WTC11 (cell line): ENCODE measurements around the gene RFX7. TPM values are rescaled to one million over a fixed set of nuclear protein-coding genes. Genes with fewer than 3 reads are reported as not detected.

Experiments used
- ATAC-seq: fragments of 200-7000 bp; cut with Tn5 transposase; 2 replicates; pipeline ENCODE4 v1.10.0; 2021; ENCODE audit warnings: mild to moderate bottlenecking, moderate library complexity
- CTCF ChIA-PET: fragments of 300-600 bp; sonication (Branson Sonifier 250); formaldehyde crosslinking; loops from one replicate; lab custom pipeline; 2021; ENCODE audit warnings: antibody characterized with exemption; lab: Charles Lee
- POLR2A ChIA-PET: fragments of 350-600 bp; sonication (Branson Sonifier 250); formaldehyde crosslinking; loops from one replicate; lab custom pipeline; 2021; ENCODE audit warnings: antibody characterized with exemption; lab: Charles Lee
- DNase-seq: peaks from one replicate; pipeline ENCODE4 v3.0.0; 2021; ENCODE audit warnings: low spot score
- H3K27ac Mint-ChIP-seq: 2 replicates; pipeline ENCODE4 v1.8.0; 2021; ENCODE audit warnings: mixed read lengths
- H3K27me3 Mint-ChIP-seq: 2 replicates; pipeline ENCODE4 v1.8.0; 2021; ENCODE audit warnings: low read depth, mild to moderate bottlenecking, moderate library complexity, mixed read lengths
- H3K36me3 Mint-ChIP-seq: 2 replicates; pipeline ENCODE4 v1.8.0; 2021; ENCODE audit warnings: mixed read lengths
- H3K4me1 Mint-ChIP-seq: 2 replicates; pipeline ENCODE4 v1.8.0; 2022; ENCODE audit warnings: mixed read lengths
- H3K4me3 Mint-ChIP-seq: 2 replicates; pipeline ENCODE4 v1.8.0; 2021; ENCODE audit warnings: mild to moderate bottlenecking, moderate library complexity, mixed read lengths
- H3K9me3 Mint-ChIP-seq: 2 replicates; pipeline ENCODE4 v1.8.0; 2021; ENCODE audit warnings: mixed read lengths
- ARID4B ChIP-seq: sonication (generic); formaldehyde crosslinking; IDR thresholded peaks from 2 replicates; pipeline ENCODE4 v1.8.0; 2023; ENCODE audit warnings: missing genetic modification reagents, mild to moderate bottlenecking, borderline replicate concordance
- CDX4 ChIP-seq: fragments of 250-450 bp; sonication (Bioruptor Pico); IDR thresholded peaks from 2 replicates; pipeline ENCODE4 v1.9.0; 2021; ENCODE audit warnings: moderate library complexity, mild to moderate bottlenecking, inconsistent platforms, borderline replicate concordance
- CREM ChIP-seq: sonication (generic); formaldehyde crosslinking; IDR thresholded peaks from 2 replicates; pipeline ENCODE4 v1.8.1; 2022; ENCODE audit warnings: mild to moderate bottlenecking, missing genetic modification reagents, moderate library complexity
- CTCF ChIP-seq: fragments of 200-600 bp; IDR thresholded peaks from 2 replicates; pipeline ENCODE4 v1.8.0; 2022; ENCODE audit warnings: antibody characterized with exemption
- EMX1 ChIP-seq: fragments of 250-450 bp; sonication (Bioruptor Pico); IDR thresholded peaks from 2 replicates; pipeline ENCODE4 v1.8.0; 2021; ENCODE audit warnings: mild to moderate bottlenecking
- ESRRA ChIP-seq: sonication (generic); formaldehyde crosslinking; IDR thresholded peaks from 2 replicates; pipeline ENCODE4 v1.8.1; 2022; ENCODE audit warnings: mild to moderate bottlenecking, missing genetic modification reagents, borderline replicate concordance
- FOXJ3 ChIP-seq: sonication (generic); formaldehyde crosslinking; IDR thresholded peaks from 2 replicates; pipeline ENCODE4 v1.9.0; 2021; ENCODE audit warnings: missing genetic modification reagents, mild to moderate bottlenecking, borderline replicate concordance
- GTF2I ChIP-seq: fragments of 250-450 bp; sonication (Bioruptor Pico); conservative IDR thresholded peaks from 2 replicates; pipeline ENCODE4 v1.4.0; 2021; ENCODE audit warnings: mild to moderate bottlenecking
- MYBL2 ChIP-seq: sonication (generic); formaldehyde crosslinking; IDR thresholded peaks from 2 replicates; pipeline ENCODE4 v1.8.1; 2023; ENCODE audit warnings: mild to moderate bottlenecking, moderate library complexity, missing genetic modification reagents
- NFATC4 ChIP-seq: fragments of 250-450 bp; sonication (Bioruptor Pico); IDR thresholded peaks from 2 replicates; pipeline ENCODE4 v1.9.0; 2021; ENCODE audit warnings: mild to moderate bottlenecking
- NFE2L1 ChIP-seq: sonication (generic); formaldehyde crosslinking; IDR thresholded peaks from 2 replicates; pipeline ENCODE4 v1.8.1; 2023; ENCODE audit warnings: missing genetic modification reagents
- OVOL2 ChIP-seq: fragments of 250-450 bp; sonication (Bioruptor Pico); IDR thresholded peaks from 2 replicates; pipeline ENCODE4 v1.9.0; 2021; ENCODE audit warnings: mild to moderate bottlenecking, borderline replicate concordance
- PRDM15 ChIP-seq: sonication (generic); formaldehyde crosslinking; IDR thresholded peaks from 2 replicates; pipeline ENCODE4 v1.8.0; 2022; ENCODE audit warnings: missing genetic modification reagents
- RELA ChIP-seq: sonication (generic); formaldehyde crosslinking; IDR thresholded peaks from 2 replicates; pipeline ENCODE4 v1.8.1; 2022; ENCODE audit warnings: missing genetic modification reagents, mild to moderate bottlenecking, borderline replicate concordance
- SMAD3 ChIP-seq: sonication (generic); formaldehyde crosslinking; IDR thresholded peaks from 2 replicates; pipeline ENCODE4 v1.8.0; 2022; ENCODE audit warnings: missing genetic modification reagents, mild to moderate bottlenecking, borderline replicate concordance
- SMAD4 ChIP-seq: sonication (generic); formaldehyde crosslinking; IDR thresholded peaks from 2 replicates; pipeline ENCODE4 v1.8.0; 2022; ENCODE audit warnings: mild to moderate bottlenecking, missing genetic modification reagents
- STAT6 ChIP-seq: sonication (generic); formaldehyde crosslinking; conservative IDR thresholded peaks from 2 replicates; pipeline ENCODE4 v1.8.1; 2023; ENCODE audit warnings: mild to moderate bottlenecking, low read depth, missing genetic modification reagents, moderate library complexity
- TEAD4 ChIP-seq: sonication (generic); formaldehyde crosslinking; IDR thresholded peaks from 2 replicates; pipeline ENCODE4 v1.8.0; 2022; ENCODE audit warnings: mild to moderate bottlenecking, missing genetic modification reagents
- ZBTB43 ChIP-seq: sonication (generic); formaldehyde crosslinking; IDR thresholded peaks from 2 replicates; pipeline ENCODE4 v1.8.1; 2023; ENCODE audit warnings: mild to moderate bottlenecking, missing genetic modification reagents
- total RNA-seq: library from RNA; stranded (reverse); gene quantifications from 3 replicates; pipeline ENCODE4 v1.2.3, GENCODE V29; 2021

RFX7 gene
- total RNA-seq, 1 experiment from 2014 or later, result 36.0 TPM

- TF ChIP-seq PRDM15 (CRISPR knock-in tag) (no peak), EMX1 (no peak)
Measured at GRCh38 chr15:56059716-56060115, 184.0 kb downstream of the RFX7 start (continued).

GRCh38 chr15:56058986-56059385 lies 184.7 kb downstream of the RFX7 start:
- DNase-seq (no peak), ATAC-seq (no peak)
- ChIA-PET POLR2A (no interaction called here), CTCF (no interaction called here)
- H3K36me3 Mint-ChIP-seq, result no peaks in the 10 kb centered on the region
- no peak overlapping the region for H3K27ac Mint-ChIP-seq
- H3K9me3 Mint-ChIP-seq, result no peaks in the 10 kb centered on the region
- no peaks in the 10 kb centered on the region for H3K4me1 Mint-ChIP-seq
- no peak overlapping the region for H3K4me3 Mint-ChIP-seq
- no peaks in the 10 kb centered on the region; the same call in 1 of the 2 replicates for H3K27me3 Mint-ChIP-seq
- no peak for TF ChIP-seq SMAD3 (CRISPR knock-in tag)
- no peak for TF ChIP-seq OVOL2 (CRISPR knock-in tag)
- no peak for TF ChIP-seq CDX4 (CRISPR knock-in tag)
- TF ChIP-seq GTF2I, result no peak
- TF ChIP-seq MYBL2, result no peak
- no peak for TF ChIP-seq CREM (CRISPR knock-in tag)
- no peak for TF ChIP-seq CTCF
- no peak for TF ChIP-seq NFATC4
- no peak for TF ChIP-seq TEAD4
- no peak for TF ChIP-seq FOXJ3 (CRISPR knock-in tag)
- TF ChIP-seq SMAD4 (CRISPR knock-in tag), result no peak
- no peak for TF ChIP-seq RELA
- TF ChIP-seq ESRRA (CRISPR knock-in tag), result no peak
- TF ChIP-seq, all 79 proteins: peak for 0

- POLR2A ChIA-PET, result no interaction called here
- no peak for ATAC-seq
- H3K4me1 Mint-ChIP-seq, result no peaks in the 10 kb centered on the region
- no peak overlapping the region for H3K27ac Mint-ChIP-seq
- CTCF ChIA-PET, result no interaction called here
- no peaks in the 10 kb centered on the region for H3K9me3 Mint-ChIP-seq
- H3K27me3 Mint-ChIP-seq, result no peaks in the 10 kb centered on the region
- no peak for DNase-seq
- H3K4me3 Mint-ChIP-seq, result no peak overlapping the region
- H3K36me3 Mint-ChIP-seq, result no peaks in the 10 kb centered on the region
- no peak for TF ChIP-seq NFE2L1
- TF ChIP-seq STAT6 (CRISPR knock-in tag), result no peak
- TF ChIP-seq ARID4B, result no peak
- no peak for TF ChIP-seq ESRRA (CRISPR knock-in tag)
- TF ChIP-seq ZBTB43, result no peak
Measured at GRCh38 chr15:56056626-56057025, 187.1 kb downstream of the RFX7 start.
